Measurements from ENCODE around the gene STK11.
"Not testable (repeated sequence)": the region's sequence is repeated elsewhere in the genome, so short reads cannot be mapped to it uniquely, and the experiment has no call there.

STK11 gene

DNA sequence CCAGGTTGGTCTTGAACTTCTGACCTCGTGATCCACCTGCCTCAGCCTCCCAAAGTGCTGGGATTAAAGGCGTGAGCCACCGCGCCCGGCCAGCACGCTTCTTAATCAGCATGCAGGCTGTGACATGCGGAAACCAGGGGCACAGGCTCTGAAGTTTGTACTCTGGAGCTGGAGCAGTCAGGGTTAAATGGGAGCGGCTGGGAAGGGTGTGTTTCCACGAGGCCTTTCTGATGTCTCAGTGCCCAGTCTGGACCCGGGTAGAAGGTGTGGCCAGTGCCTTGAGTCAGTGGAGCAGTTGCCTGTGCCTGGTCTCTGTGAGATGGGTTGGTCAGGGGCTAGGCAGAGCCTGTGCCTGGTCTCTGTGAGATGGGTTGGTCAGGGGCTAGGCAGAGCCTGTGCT is 3.3 kb downstream of the STK11 start:
- DNase-seq (ENCODE audit: low read depth in 2 of 2): not testable (repeated sequence)

DNA sequence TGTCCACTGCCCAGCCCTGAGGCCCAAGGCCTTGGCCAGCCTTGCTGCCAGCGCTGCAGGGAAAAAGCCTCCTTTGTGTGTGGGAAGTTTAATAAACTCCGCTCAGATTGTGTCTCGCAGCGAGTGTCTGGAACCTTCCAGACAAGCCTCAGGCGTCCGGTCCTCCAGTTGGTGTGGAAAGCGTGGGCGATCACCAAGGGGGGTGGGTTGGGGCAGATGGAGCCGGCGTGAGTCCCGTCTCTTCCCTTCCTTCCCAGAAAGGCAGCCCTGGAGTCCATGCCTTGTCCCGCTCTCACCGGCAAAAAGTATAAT is 4.6 kb downstream of the STK11 start:
- no peak for DNase-seq (ENCODE audit: low read depth in 2 of 2)

- no peak for DNase-seq (ENCODE audit: low read depth in 2 of 2)
Measured at GRCh38 chr19:1211494-1212234, 6.1 kb downstream of the STK11 start.

DNA sequence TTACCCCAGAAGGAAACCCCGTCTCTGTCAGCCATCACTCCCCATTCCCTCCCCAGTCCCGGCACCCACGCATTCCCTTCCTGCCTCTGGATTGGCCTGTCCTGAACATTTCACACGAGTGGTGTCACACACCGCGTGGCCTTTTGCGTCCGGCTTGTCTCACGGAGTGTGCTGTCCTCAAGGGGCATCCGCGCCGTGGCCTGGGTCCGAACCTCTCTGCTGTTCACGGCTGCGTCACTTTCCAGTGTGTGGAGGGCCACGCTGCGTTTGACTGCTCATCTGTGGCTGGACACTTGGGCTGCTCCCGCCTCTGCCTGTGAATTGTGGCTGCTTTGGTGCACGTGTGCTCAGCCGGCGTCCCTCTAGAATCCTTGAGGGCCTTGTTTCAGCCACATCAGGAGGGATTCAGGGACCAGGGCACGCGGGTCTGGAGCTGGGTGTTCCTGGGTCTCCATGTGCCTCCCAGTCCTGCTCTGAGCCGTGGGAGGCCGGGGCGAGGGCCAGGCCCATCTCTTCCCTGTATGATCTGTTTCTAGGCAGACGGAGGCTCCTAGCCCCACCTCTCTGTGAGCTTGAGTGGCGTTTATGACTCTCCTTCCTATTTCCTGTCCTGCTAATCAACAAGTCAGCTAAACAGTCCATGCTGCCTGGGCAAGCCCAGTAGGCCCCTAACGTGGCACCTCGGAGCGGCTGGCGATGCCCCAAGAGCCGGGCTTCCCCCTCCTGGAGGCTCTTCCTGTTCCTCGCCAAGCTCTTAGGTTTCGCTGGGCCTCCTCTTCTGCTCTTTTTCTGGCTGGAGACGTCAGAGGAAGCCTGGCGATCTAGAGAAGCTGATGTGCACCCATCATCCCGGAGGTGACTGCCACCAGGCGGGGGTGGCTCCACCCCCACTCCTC is 8.1 kb downstream of the STK11 start:
- peak in 1 of 2 donors; percentile 18 for DNase-seq (ENCODE audit: low read depth in 2 of 2)

GRCh38 chr19:1214299-1214861 is 8.8 kb downstream of the STK11 start:
- DNase-seq (ENCODE audit: low read depth in 2 of 2): no peak

GRCh38 chr19:1214862-1215731 is 9.5 kb downstream of the STK11 start:
- DNase-seq (ENCODE audit: low read depth in 2 of 2): no peak

GRCh38 chr19:1216756-1217155 is 11.2 kb downstream of the STK11 start:
- DNase-seq (ENCODE audit: low read depth in 2 of 2): no peak

DNA sequence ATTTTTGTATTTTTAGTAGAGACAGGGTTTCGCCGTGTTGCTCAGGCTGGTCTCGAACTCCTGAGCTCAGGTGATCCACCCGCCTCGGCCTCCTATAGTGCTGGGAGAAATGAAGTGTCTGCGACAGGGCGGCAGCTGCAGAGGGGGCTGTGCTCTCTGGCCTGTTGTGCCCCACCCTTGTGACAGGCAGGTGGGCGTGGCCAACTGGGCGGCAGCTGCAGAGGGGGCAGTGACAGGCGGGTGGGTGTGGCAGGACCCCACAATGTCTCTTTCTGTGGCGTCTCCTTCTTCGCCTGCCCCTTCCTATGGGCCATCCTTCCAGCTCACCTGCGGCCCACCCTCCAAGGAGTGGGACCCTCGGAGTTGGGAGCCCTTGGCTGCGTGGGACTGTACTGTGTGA is 11.8 kb downstream of the STK11 start:
- no peak for DNase-seq (ENCODE audit: low read depth in 2 of 2)

DNA sequence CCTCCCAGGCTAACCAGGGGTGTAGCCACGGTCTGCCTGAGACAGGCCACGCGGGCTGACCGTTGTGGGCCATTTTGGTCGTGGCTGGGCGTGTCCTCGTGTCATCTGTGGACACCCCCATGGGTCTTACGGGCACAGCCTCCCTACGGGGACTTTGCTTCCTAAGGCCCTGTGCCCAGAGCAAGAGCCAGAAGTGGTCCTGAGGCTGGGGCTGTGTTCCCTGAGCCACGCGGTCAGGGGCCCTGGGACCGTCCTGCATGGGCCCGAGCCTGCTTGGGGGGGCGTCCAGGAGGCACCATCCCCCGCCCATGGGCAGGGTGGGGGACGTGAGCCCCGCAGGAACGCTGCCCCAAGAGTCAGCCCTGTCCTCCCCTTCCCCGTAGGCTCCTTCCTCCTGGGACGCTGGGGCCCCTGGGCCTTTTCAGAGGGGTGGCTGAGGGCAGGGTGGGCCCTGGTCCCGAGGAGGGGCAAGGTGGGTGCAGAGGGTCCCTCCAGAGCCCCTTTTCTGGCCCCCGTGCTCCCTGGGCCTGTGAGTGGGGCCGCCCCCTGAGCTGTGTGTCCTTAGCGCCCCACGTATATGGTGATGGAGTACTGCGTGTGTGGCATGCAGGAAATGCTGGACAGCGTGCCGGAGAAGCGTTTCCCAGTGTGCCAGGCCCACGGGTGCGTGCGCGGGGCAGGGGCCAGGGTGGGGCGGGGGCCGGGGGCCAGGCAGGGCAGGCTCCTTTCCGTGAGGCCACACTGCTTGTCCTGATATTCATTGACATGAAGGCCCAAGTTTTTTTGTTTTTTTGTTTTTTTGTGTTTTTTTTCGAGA is 13.4 kb downstream of the STK11 start:
- no peak for DNase-seq (ENCODE audit: low read depth in 2 of 2)

DNA sequence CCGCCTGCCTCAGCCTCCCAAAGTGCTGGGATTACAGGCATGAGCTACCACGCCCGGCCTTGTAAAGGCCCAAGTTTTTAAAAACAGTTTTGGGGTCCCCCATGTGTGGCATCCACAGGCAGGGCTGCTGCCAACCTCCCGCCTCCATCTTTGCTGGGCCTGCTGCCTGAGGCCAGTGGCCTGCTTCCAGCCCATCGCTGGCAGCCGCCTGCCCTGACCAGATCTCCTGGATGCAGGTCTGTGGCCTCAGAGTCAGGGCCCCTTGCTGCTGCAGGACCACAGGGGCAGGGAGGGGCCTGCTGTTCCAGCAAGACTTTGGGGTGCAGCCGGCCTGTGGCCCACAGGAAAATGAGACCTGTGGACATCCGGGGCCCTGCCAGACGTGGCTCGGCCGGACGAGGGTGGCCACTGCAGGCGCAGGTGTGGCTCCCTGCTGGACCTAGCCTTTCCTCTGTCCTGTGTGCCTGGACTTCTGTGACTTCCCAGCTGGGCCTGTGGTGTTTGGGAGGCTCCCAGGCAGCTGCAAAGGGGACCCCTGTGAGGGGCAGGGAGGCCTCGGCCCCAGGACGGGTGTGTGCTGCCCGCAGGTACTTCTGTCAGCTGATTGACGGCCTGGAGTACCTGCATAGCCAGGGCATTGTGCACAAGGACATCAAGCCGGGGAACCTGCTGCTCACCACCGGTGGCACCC is 14.4 kb downstream of the STK11 start:
- no peak for DNase-seq (ENCODE audit: low read depth in 2 of 2)

GRCh38 chr19:1220477-1220930 is 14.9 kb downstream of the STK11 start:
- DNase-seq (ENCODE audit: low read depth in 2 of 2): no peak

GRCh38 chr19:1220976-1221903 is 15.7 kb downstream of the STK11 start:
- no peak for DNase-seq (ENCODE audit: low read depth in 2 of 2)

DNA sequence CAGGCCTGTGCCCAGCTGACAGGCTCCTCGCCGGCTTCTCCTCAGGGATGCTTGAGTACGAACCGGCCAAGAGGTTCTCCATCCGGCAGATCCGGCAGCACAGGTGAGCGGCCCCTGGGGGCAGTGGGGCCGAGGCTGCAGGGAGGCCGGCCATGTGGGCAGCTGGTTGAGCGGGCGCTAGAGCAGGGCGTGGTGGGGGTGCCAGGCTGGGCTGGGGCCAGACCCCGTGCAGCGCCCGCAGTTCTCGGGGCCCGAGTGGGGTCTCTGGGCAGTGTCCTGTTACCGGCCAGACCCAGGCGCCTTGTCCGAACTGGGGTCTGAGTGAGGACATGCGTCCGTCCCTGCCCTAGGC is 16.3 kb downstream of the STK11 start:
- DNase-seq (ENCODE audit: low read depth in 2 of 2): no peak

- no peak for DNase-seq (ENCODE audit: low read depth in 2 of 2)
Measured at GRCh38 chr19:1222394-1222793, 16.8 kb downstream of the STK11 start.

GRCh38 chr19:1223018-1223855 is 17.7 kb downstream of the STK11 start:
- DNase-seq (ENCODE audit: low read depth in 2 of 2): no peak

GRCh38 chr19:1224047-1224825 is 18.7 kb downstream of the STK11 start:
- no peak for DNase-seq (ENCODE audit: low read depth in 2 of 2)

GRCh38 chr19:1224847-1225246 is 19.3 kb downstream of the STK11 start:
- DNase-seq (ENCODE audit: low read depth in 2 of 2): no peak

Data from stimulated activated CD4-positive, alpha-beta T cell treated with anti-CD3 and anti-CD28 coated beads, Interleukin-1b, Interleukin-23, amount 100 ng/mL, for 4 hours (primary cell).